Progenitor cell of endocrine pancreas (in vitro differentiated cells): ENCODE results near the gene SEC31A. TPM values are rescaled to one million over a fixed set of nuclear protein-coding genes. Genes with fewer than 3 reads are reported as not detected.

ENCODE experiments used
- DNase-seq: peaks from one replicate; pipeline ENCODE4 v3.0.0; 2021; ENCODE audit warnings: low spot score; ENCODE audit not compliant: unreplicated experiment
- H3K27ac Mint-ChIP-seq: 2 replicates; pipeline ENCODE4 v1.8.0; 2021; ENCODE audit warnings: mild to moderate bottlenecking, moderate library complexity, mixed read lengths
- H3K27me3 Mint-ChIP-seq: 2 replicates; pipeline ENCODE4 v1.8.0; 2021; ENCODE audit warnings: mixed read lengths
- H3K36me3 Mint-ChIP-seq: 2 replicates; pipeline ENCODE4 v1.8.0; 2022; ENCODE audit warnings: mixed read lengths; ENCODE audit not compliant: insufficient read depth
- H3K4me1 Mint-ChIP-seq: 2 replicates; pipeline ENCODE4 v1.8.0; 2021; ENCODE audit warnings: low read depth, mixed read lengths
- H3K4me3 Mint-ChIP-seq: 2 replicates; pipeline ENCODE4 v1.8.0; 2021; ENCODE audit warnings: low read depth, mild to moderate bottlenecking, moderate library complexity, mixed read lengths
- H3K9me3 Mint-ChIP-seq: 2 replicates; pipeline ENCODE4 v1.8.0; 2021; ENCODE audit warnings: low read depth, mixed read lengths
- CTCF ChIP-seq: fragments of 200-600 bp; sonication (generic); IDR thresholded peaks from one replicate; pipeline ENCODE4 v1.5.0; 2021; ENCODE audit warnings: antibody characterized with exemption, mild to moderate bottlenecking; ENCODE audit not compliant: unreplicated experiment
- total RNA-seq: library from RNA; stranded (reverse); gene quantifications from 2 replicates; pipeline ENCODE4 v1.2.1, GENCODE V29; 2021

The SEC31A gene
- total RNA-seq, 1 donor from 2014 or later: 250 TPM

GRCh38 chr4:82780170-82780751, 110.7 kb downstream of the SEC31A start:
- TF ChIP-seq CTCF: no peak
- Mint-ChIP-seq H3K4me1 (peaks cover 18% of the 10 kb centered on the region), H3K27ac (peak overlapping the region; percentile 73), H3K27me3 (no peaks in the 10 kb centered on the region), H3K9me3 (peaks cover 3% of the 10 kb centered on the region), H3K36me3 (no peaks in the 10 kb centered on the region), H3K4me3 (no peak overlapping the region)
- DNase-seq: no peak

GRCh38 chr4:82779032-82779431, 111.9 kb downstream of the SEC31A start:
- Mint-ChIP-seq H3K4me1 (peaks cover 11% of the 10 kb centered on the region), H3K9me3 (peaks cover 3% of the 10 kb centered on the region), H3K36me3 (no peaks in the 10 kb centered on the region), H3K27me3 (no peaks in the 10 kb centered on the region), H3K4me3 (no peak overlapping the region), H3K27ac (no peak overlapping the region)
- no peak for TF ChIP-seq CTCF
- DNase-seq: no peak

GRCh38 chr4:82777857-82778525, 113.0 kb downstream of the SEC31A start:
- no peak for TF ChIP-seq CTCF
- H3K36me3 Mint-ChIP-seq: no peaks in the 10 kb centered on the region

GRCh38 chr4:82776925-82777542, 113.9 kb downstream of the SEC31A start:
- peaks cover 4% of the 10 kb centered on the region for H3K27me3 Mint-ChIP-seq
- no peak overlapping the region for H3K4me3 Mint-ChIP-seq
- H3K27ac Mint-ChIP-seq: no peak overlapping the region
- H3K4me1 Mint-ChIP-seq: peaks cover 11% of the 10 kb centered on the region
- H3K36me3 Mint-ChIP-seq: no peaks in the 10 kb centered on the region
- TF ChIP-seq CTCF: no peak
- no peak for DNase-seq
- H3K9me3 Mint-ChIP-seq: peaks cover 3% of the 10 kb centered on the region

More at GRCh38 chr4:82777857-82778525, 113.0 kb downstream of the SEC31A start:
- Mint-ChIP-seq H3K27ac (no peak overlapping the region), H3K9me3 (peaks cover 3% of the 10 kb centered on the region), H3K4me1 (peaks cover 11% of the 10 kb centered on the region), H3K4me3 (no peak overlapping the region), H3K27me3 (peaks cover 4% of the 10 kb centered on the region)
- DNase-seq: no peak

GRCh38 chr4:82775243-82775642, 115.7 kb downstream of the SEC31A start:
- Mint-ChIP-seq H3K4me1 (peaks cover 7% of the 10 kb centered on the region), H3K27ac (no peak overlapping the region), H3K4me3 (no peak overlapping the region), H3K27me3 (peaks cover 4% of the 10 kb centered on the region), H3K36me3 (no peaks in the 10 kb centered on the region), H3K9me3 (peaks cover 3% of the 10 kb centered on the region)
- no peak for TF ChIP-seq CTCF
- no peak for DNase-seq
